HepG2 (cell line): ENCODE measurements around the gene SECISBP2L. TPM values are rescaled to one million over a fixed set of nuclear protein-coding genes. Genes with fewer than 3 reads are reported as not detected.

Experiments used
- ATAC-seq: fragments of 200-7000 bp; cut with Tn5 transposase; 3 replicates; pipeline ENCODE4 v1.9.1; 2020; ENCODE audit warnings: mild to moderate bottlenecking, moderate library complexity
- BruUV-seq: library from RNA; stranded (reverse); fragments of 400-500 nt; replicated peaks from 2 replicates; lab custom pipeline; 2021; lab: Mats Ljungman, UMichigan
- CTCF ChIA-PET: fragments of 300-600 bp; formaldehyde crosslinking; extraction: SDS; loops from one replicate; lab custom pipeline; 2021; ENCODE audit warnings: low total read pairs, inconsistent platforms, low intra/inter-chr PET ratio; lab: Yijun Ruan, JAX
- POLR2A ChIA-PET: fragments of 350-600 bp; sonication (Branson Sonifier 250); formaldehyde crosslinking; loops from one replicate; lab custom pipeline; 2020; ENCODE audit warnings: antibody characterized with exemption, inconsistent platforms; lab: Yijun Ruan, JAX
- DNase-seq: peaks from one replicate; pipeline ENCODE4 v3.0.0-alpha.2; 2015; ENCODE audit warnings: low spot score
- FAIRE-seq: peaks from 3 replicates; lab custom pipeline; 2011; peaks lifted over from hg19 to GRCh38; lab: Jason Lieb, UNC
- H2AFZ ChIP-seq: one replicate; pipeline ENCODE4 v1.6.1; 2011; ENCODE audit warnings: low read length, inconsistent platforms
- H3K27ac ChIP-seq: fragments of 300-600 bp; 3 replicates; pipeline ENCODE4 v1.8.0; 2011; ENCODE audit warnings: mixed run types, mild to moderate bottlenecking, mixed read lengths, low read length, inconsistent platforms; ENCODE audit not compliant: insufficient read depth; ENCODE audit errors: extremely low read length
- H3K27me3 ChIP-seq, 2 experiments: fragments of 200-600 bp in 1 of 2; 2 replicates in 1 of 2; 3 replicates in 1 of 2; pipeline versions ENCODE4 v1.6.0 to v1.8.0; 2011; ENCODE audit warnings: low read length in 2 of 2, mild to moderate bottlenecking in 2 of 2, moderate library complexity in 2 of 2, inconsistent platforms in 1 of 2; ENCODE audit not compliant: insufficient read depth in 2 of 2, control insufficient read depth in 1 of 2
- H3K36me3 ChIP-seq, 2 experiments: fragments of 200-600 bp in 1 of 2; replicated peaks in 1 of 2; 2 replicates in 1 of 2; 3 replicates in 1 of 2; pipeline versions ENCODE4 v1.5.1 to v1.8.0; 2011; ENCODE audit warnings: low read length in 2 of 2, inconsistent platforms in 1 of 2; ENCODE audit not compliant: insufficient read depth in 2 of 2, control insufficient read depth in 1 of 2
- H3K4me1 ChIP-seq: 2 replicates; pipeline ENCODE4 v1.5.1; 2012; ENCODE audit warnings: low read length, inconsistent platforms; ENCODE audit not compliant: insufficient read depth
- H3K4me2 ChIP-seq: 2 replicates; pipeline ENCODE4 v1.6.0; 2011; ENCODE audit warnings: low read depth, low read length, inconsistent platforms
- H3K4me3 ChIP-seq, 3 experiments: fragments of 200-600 bp in 1 of 3; sonication (generic), shearing (Covaris generic) in 1 of 3; replicated peaks in 1 of 3; 2 replicates each; pipeline ENCODE4 v1.5.1; 2011 to 2016; ENCODE audit warnings: low read length in 3 of 3, inconsistent platforms in 2 of 3, low read depth in 2 of 3, mild to moderate bottlenecking in 2 of 3, control low read depth in 1 of 3, mixed read lengths in 1 of 3; ENCODE audit not compliant: insufficient read depth in 1 of 3
- H3K79me2 ChIP-seq: one replicate; pipeline ENCODE4 v1.6.1; 2011; ENCODE audit warnings: low read length, inconsistent platforms; ENCODE audit not compliant: insufficient read depth
- H3K9ac ChIP-seq: 2 replicates; pipeline ENCODE4 v1.6.0; 2011; ENCODE audit warnings: mild to moderate bottlenecking, low read depth, low read length, inconsistent platforms; ENCODE audit not compliant: insufficient read depth
- H3K9me3 ChIP-seq: 2 replicates; pipeline ENCODE4 v1.5.1; 2012; ENCODE audit warnings: mild to moderate bottlenecking, low read length
- H4K20me1 ChIP-seq: 2 replicates; pipeline ENCODE4 v1.6.0; 2011; ENCODE audit warnings: inconsistent platforms, mild to moderate bottlenecking, low read length, moderate library complexity; ENCODE audit not compliant: insufficient read depth
- IKZF1 ChIP-seq: fragments of 450-650 bp; IDR thresholded peaks from 2 replicates; pipeline ENCODE4 v1.7.1; 2016
- KMT2A ChIP-seq: sonication (generic); formaldehyde crosslinking; IDR thresholded peaks from 2 replicates; pipeline ENCODE4 v1.4.0; 2020; ENCODE audit warnings: missing genetic modification reagents
- RBM39 ChIP-seq: fragments of 200-400 bp; formaldehyde crosslinking; IDR thresholded peaks from one replicate; pipeline ENCODE4 v1.6.1; 2018; ENCODE audit warnings: antibody characterized with exemption, mild to moderate bottlenecking, low read depth, low read length; ENCODE audit not compliant: poor library complexity, severe bottlenecking
- SETDB1 ChIP-seq: sonication (generic); formaldehyde crosslinking; IDR thresholded peaks from 2 replicates; pipeline ENCODE4 v1.5.1; 2020; ENCODE audit warnings: missing genetic modification reagents, mild to moderate bottlenecking, borderline replicate concordance
- SIN3A ChIP-seq: IDR thresholded peaks from 2 replicates; pipeline ENCODE4 v1.6.1; 2011; ENCODE audit warnings: low read depth, mild to moderate bottlenecking, control low read depth, low read length, borderline replicate concordance
- WGBS: methylation state at CpG from one replicate; pipeline ENCODE4 v1.1.6; 2017; ENCODE audit warnings: low lambda C conversion rate; 5-methylcytosine and 5-hydroxymethylcytosine counted together
- in situ Hi-C: cut with HindIII; loops from 2 replicates; pipeline ENCODE4 v1.10.0; 2017; ENCODE audit warnings: low pct_unique_long_range_greater_than_20kb; ENCODE audit not compliant: extremely low pct_ligation_motif_present
- intact Hi-C: fragments of 100-400 bp; cut with micrococcal nuclease; formaldehyde crosslinking; loops from one replicate; pipeline ENCODE4 v1.10.0; 2022; ENCODE audit not compliant: unreplicated experiment
- polyA plus RNA-seq, 8 experiments: library from polyadenylated mRNA; depleted of rRNA in 3 of 8; stranded (reverse) in 7 of 8; unstranded in 1 of 8; fragments of >200 nt; fragmentation: Illumina TruSeq in 4 of 8; extraction: Trizol in 4 of 8; gene quantifications; 2 replicates each; pipeline versions ENCODE4 v1.2.1 to v1.2.3, GENCODE V29; 2011 to 2016; ENCODE audit warnings: low read depth in 4 of 8, missing spikeins in 1 of 8, mixed read lengths in 1 of 8; ENCODE audit not compliant: insufficient read depth in 1 of 8
- total RNA-seq, 5 experiments: library from RNA; depleted of rRNA; stranded (reverse); fragments of >200 nt; fragmentation: Illumina TruSeq; extraction: Trizol; gene quantifications; 2 replicates each; pipeline ENCODE4 v1.2.3, GENCODE V29; 2016; ENCODE audit warnings: low read depth in 1 of 5
- TF ChIP-seq, protein P1 (sequence below): sonication (generic); formaldehyde crosslinking; IDR thresholded peaks from 2 replicates; pipeline ENCODE4 v1.5.0; 2020; ENCODE audit warnings: mild to moderate bottlenecking, missing genetic modification reagents

SECISBP2L gene
- total and polyA plus RNA-seq, 2 of the 13 experiments (the other 11 are each of a cell fraction or from before 2014, with no cell fraction given): 13.9 to 15.6 TPM

DNA sequence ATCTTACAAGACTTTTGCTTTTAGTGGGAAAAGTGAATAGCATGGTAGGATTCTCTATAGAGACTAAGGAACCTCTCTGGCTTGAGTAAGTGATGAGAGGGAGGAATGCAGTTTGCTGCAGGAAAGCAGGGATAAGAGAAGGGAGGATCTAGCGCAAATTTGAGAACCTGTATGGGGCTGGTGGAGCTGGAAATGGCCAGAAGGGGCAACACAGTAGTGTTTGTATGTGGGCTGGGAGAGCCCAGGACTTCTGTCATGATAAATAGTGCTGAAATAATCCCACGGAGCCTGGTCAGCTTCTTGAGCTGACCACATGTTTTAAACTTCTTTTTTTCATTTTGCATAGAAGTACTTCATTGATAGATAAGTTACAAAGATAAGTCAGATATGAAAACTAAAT lies 71.4 kb downstream of the SECISBP2L start:
- Histone ChIP-seq H3K36me3 (no peaks in the 10 kb centered on the region), H3K4me1 (peaks cover 18% of the 10 kb centered on the region), H3K4me3 (peak overlapping the region in 2 of 3 experiments; percentile 69 to 80; a peak in 2 of 6 replicates), H3K27ac (no peak overlapping the region), H2AFZ (no peak overlapping the region), H4K20me1 (no peaks in the 10 kb centered on the region), H3K9ac (no peak overlapping the region), H3K9me3 (no peaks in the 10 kb centered on the region), H3K27me3 (peaks cover under 1 to 3% of the 10 kb centered on the region in 2 experiments; a peak in 3 of 5 replicates), H3K4me2 (peak overlapping the region; percentile 98), H3K79me2 (no peaks in the 10 kb centered on the region)
- ATAC-seq (peak; percentile 44), DNase-seq (no peak), FAIRE-seq (peak; percentile 39)
- ChIA-PET CTCF (no interaction called here), POLR2A (interaction anchor here (1.1 kb wide), 1 partner anchor 11 kb away, joined by 4 read pairs; the partner anchor contains the start of gene SHC4)
- in situ Hi-C loops: no loop called here
- no peak for TF ChIP-seq SETDB1 (CRISPR knock-in tag)
- TF ChIP-seq SIN3A: no peak
- TF ChIP-seq KMT2A (CRISPR knock-in tag): no peak
- no peak for TF ChIP-seq IKZF1
- TF ChIP-seq, protein P1, sequence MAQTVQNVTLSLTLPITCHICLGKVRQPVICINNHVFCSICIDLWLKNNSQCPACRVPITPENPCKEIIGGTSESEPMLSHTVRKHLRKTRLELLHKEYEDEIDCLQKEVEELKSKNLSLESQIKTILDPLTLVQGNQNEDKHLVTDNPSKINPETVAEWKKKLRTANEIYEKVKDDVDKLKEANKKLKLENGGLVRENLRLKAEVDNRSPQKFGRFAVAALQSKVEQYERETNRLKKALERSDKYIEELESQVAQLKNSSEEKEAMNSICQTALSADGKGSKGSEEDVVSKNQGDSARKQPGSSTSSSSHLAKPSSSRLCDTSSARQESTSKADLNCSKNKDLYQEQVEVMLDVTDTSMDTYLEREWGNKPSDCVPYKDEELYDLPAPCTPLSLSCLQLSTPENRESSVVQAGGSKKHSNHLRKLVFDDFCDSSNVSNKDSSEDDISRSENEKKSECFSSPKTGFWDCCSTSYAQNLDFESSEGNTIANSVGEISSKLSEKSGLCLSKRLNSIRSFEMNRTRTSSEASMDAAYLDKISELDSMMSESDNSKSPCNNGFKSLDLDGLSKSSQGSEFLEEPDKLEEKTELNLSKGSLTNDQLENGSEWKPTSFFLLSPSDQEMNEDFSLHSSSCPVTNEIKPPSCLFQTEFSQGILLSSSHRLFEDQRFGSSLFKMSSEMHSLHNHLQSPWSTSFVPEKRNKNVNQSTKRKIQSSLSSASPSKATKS (CRISPR knock-in tag): no peak
- no peak for TF ChIP-seq RBM39
- WGBS: 14% methylated on average over 2 of the region's 2 CpGs
- intact Hi-C loops: loop anchor here (2.0 kb wide), 1 partner anchor 112 kb away; no protein-coding TSS in a partner anchor
- no TSS peak for BruUV-seq
